ENCODE data around the gene RTF1. TPM values are rescaled to one million over a fixed set of nuclear protein-coding genes. Genes with fewer than 3 reads are reported as not detected.
A peak's percentile ranks its signal among the peaks of the same experiment; 100 is the strongest.
"Not testable (repeated sequence)": the region's sequence is repeated elsewhere in the genome, so short reads cannot be mapped to it uniquely, and the experiment has no call there.

The RTF1 gene
- total RNA-seq, 2 experiments from 2014 or later: 40.4 to 45.7 TPM

- Mint-ChIP-seq H3K9me3 (no peaks in the 10 kb centered on the region), H3K27ac (peak overlapping the region; percentile 21), H3K4me1 (peaks cover 5% of the 10 kb centered on the region), H3K27me3 (no peaks in the 10 kb centered on the region), H3K36me3 (ENCODE audit: low read depth) (peaks cover 29% of the 10 kb centered on the region), H3K4me3 (no peak overlapping the region)
- CTCF ChIA-PET: interaction anchor here (1.0 kb wide), 1 partner anchor 16 kb away, joined by 4 read pairs; no protein-coding TSS in a partner anchor
- POLR2A ChIA-PET: no interaction called here
- DNase-seq: no peak
Measured at GRCh38 chr15:41462084-41462795, 45.3 kb downstream of the RTF1 start.

GRCh38 chr15:41464889-41465580 lies 48.1 kb downstream of the RTF1 start:
- POLR2A ChIA-PET: no interaction called here
- CTCF ChIA-PET: interaction anchor here (0.5 to 2.9 kb wide), 18 partner anchors 11 to 561 kb away, joined by 3 to 14 read pairs (median 4); partner anchors contain the start of genes ITPKA, RPAP1 and TYRO3

GRCh38 chr15:41465822-41466421 lies 49.0 kb downstream of the RTF1 start:
- H3K9me3 Mint-ChIP-seq: no peaks in the 10 kb centered on the region

More at GRCh38 chr15:41464889-41465580, 48.1 kb downstream of the RTF1 start:
- H3K27ac Mint-ChIP-seq: no peak overlapping the region
- no peak for DNase-seq
- peaks cover 5% of the 10 kb centered on the region for H3K4me1 Mint-ChIP-seq
- peaks cover 31% of the 10 kb centered on the region for H3K36me3 Mint-ChIP-seq (ENCODE audit: low read depth)
- no peak overlapping the region for H3K4me3 Mint-ChIP-seq
- H3K9me3 Mint-ChIP-seq: no peaks in the 10 kb centered on the region
- no peaks in the 10 kb centered on the region for H3K27me3 Mint-ChIP-seq

GRCh38 chr15:41466711-41467110 lies 49.8 kb downstream of the RTF1 start:
- Mint-ChIP-seq H3K36me3 (ENCODE audit: low read depth) (peaks cover 42% of the 10 kb centered on the region), H3K4me1 (peaks cover 5% of the 10 kb centered on the region), H3K27me3 (no peaks in the 10 kb centered on the region), H3K27ac (no peak overlapping the region), H3K9me3 (no peaks in the 10 kb centered on the region), H3K4me3 (no peak overlapping the region)
- ChIA-PET POLR2A (interaction anchor here (0.7 kb wide), 1 partner anchor 78 kb away, joined by 3 read pairs; the partner anchor contains the start of gene RPAP1), CTCF (interaction anchor here (0.8 to 2.9 kb wide), 13 partner anchors 9 to 523 kb away, joined by 3 to 14 read pairs (median 4); partner anchors contain the start of genes ITPKA and MAPKBP1)
- DNase-seq: no peak

More at GRCh38 chr15:41465822-41466421, 49.0 kb downstream of the RTF1 start:
- DNase-seq: peak; percentile 50
- Mint-ChIP-seq H3K4me3 (no peak overlapping the region), H3K36me3 (ENCODE audit: low read depth) (peaks cover 37% of the 10 kb centered on the region), H3K27me3 (no peaks in the 10 kb centered on the region), H3K4me1 (peaks cover 5% of the 10 kb centered on the region), H3K27ac (no peak overlapping the region)
- CTCF ChIA-PET: interaction anchor here (0.6 to 2.9 kb wide), 25 partner anchors 10 to 562 kb away, joined by 3 to 14 read pairs (median 3); partner anchors contain the start of genes ITPKA, MAPKBP1, RPAP1 and TYRO3
- POLR2A ChIA-PET: interaction anchor here (0.7 kb wide), 1 partner anchor 78 kb away, joined by 3 read pairs; the partner anchor contains the start of gene RPAP1

GRCh38 chr15:41469644-41470043 lies 52.7 kb downstream of the RTF1 start:
- H3K4me1 Mint-ChIP-seq, H3K27ac Mint-ChIP-seq, POLR2A ChIA-PET, DNase-seq, H3K9me3 Mint-ChIP-seq, H3K27me3 Mint-ChIP-seq, H3K4me3 Mint-ChIP-seq: not testable (repeated sequence)
- H3K36me3 Mint-ChIP-seq (ENCODE audit: low read depth): peaks cover 38% of the 10 kb centered on the region
- CTCF ChIA-PET: interaction anchor here (0.6 to 1.9 kb wide), 4 partner anchors 13 to 79 kb away, joined by 3 to 7 read pairs (median 5); no protein-coding TSS in a partner anchor

- Mint-ChIP-seq H3K27me3 (no peaks in the 10 kb centered on the region), H3K27ac (no peak overlapping the region), H3K4me1 (no peaks in the 10 kb centered on the region), H3K9me3 (no peaks in the 10 kb centered on the region), H3K36me3 (ENCODE audit: low read depth) (peaks cover 45% of the 10 kb centered on the region), H3K4me3 (no peak overlapping the region)
- no peak for DNase-seq
- ChIA-PET CTCF (interaction anchor here (0.6 to 1.2 kb wide), 6 partner anchors 10 to 159 kb away, joined by 3 to 4 read pairs (median 3); no protein-coding TSS in a partner anchor), POLR2A (no interaction called here)
Measured at GRCh38 chr15:41473418-41473817, 56.5 kb downstream of the RTF1 start.

- no peak for DNase-seq
- Mint-ChIP-seq H3K36me3 (ENCODE audit: low read depth) (peaks cover 49% of the 10 kb centered on the region), H3K27ac (no peak overlapping the region), H3K27me3 (no peaks in the 10 kb centered on the region), H3K4me1 (no peaks in the 10 kb centered on the region), H3K4me3 (no peak overlapping the region), H3K9me3 (no peaks in the 10 kb centered on the region)
- CTCF ChIA-PET: interaction anchor here (1.2 kb wide), 1 partner anchor 9 kb away, joined by 3 read pairs; no protein-coding TSS in a partner anchor
- POLR2A ChIA-PET: no interaction called here
Measured at GRCh38 chr15:41474436-41474835, 57.5 kb downstream of the RTF1 start.

- Mint-ChIP-seq H3K27me3 (no peaks in the 10 kb centered on the region), H3K4me3 (no peak overlapping the region), H3K9me3 (no peaks in the 10 kb centered on the region), H3K4me1 (no peaks in the 10 kb centered on the region), H3K36me3 (ENCODE audit: low read depth) (peaks cover 45% of the 10 kb centered on the region), H3K27ac (no peak overlapping the region)
- ChIA-PET POLR2A (no interaction called here), CTCF (no interaction called here)
- no peak for DNase-seq
Measured at GRCh38 chr15:41474941-41475340, 58.0 kb downstream of the RTF1 start.

- ChIA-PET CTCF (interaction anchor here (1.1 kb wide), 1 partner anchor 10 kb away, joined by 6 read pairs; no protein-coding TSS in a partner anchor), POLR2A (no interaction called here)
- Mint-ChIP-seq H3K27ac (no peak overlapping the region), H3K9me3 (no peaks in the 10 kb centered on the region), H3K4me1 (no peaks in the 10 kb centered on the region), H3K4me3 (no peak overlapping the region), H3K27me3 (no peaks in the 10 kb centered on the region), H3K36me3 (ENCODE audit: low read depth) (peaks cover 49% of the 10 kb centered on the region)
- DNase-seq: no peak
Measured at GRCh38 chr15:41476416-41477048, 59.6 kb downstream of the RTF1 start.

GRCh38 chr15:41480396-41481140 lies 63.7 kb downstream of the RTF1 start:
- Mint-ChIP-seq H3K4me1 (peaks cover 17% of the 10 kb centered on the region), H3K36me3 (ENCODE audit: low read depth) (peaks cover 54% of the 10 kb centered on the region), H3K9me3 (no peaks in the 10 kb centered on the region), H3K4me3 (no peak overlapping the region), H3K27me3 (no peaks in the 10 kb centered on the region), H3K27ac (no peak overlapping the region)
- ChIA-PET CTCF (interaction anchor here (0.6 to 3.9 kb wide), 6 partner anchors 10 to 303 kb away, joined by 3 to 14 read pairs (median 3); no protein-coding TSS in a partner anchor), POLR2A (interaction anchor here (0.7 to 0.8 kb wide), 2 partner anchors 9 to 116 kb away, joined by 4 to 9 read pairs; no protein-coding TSS in a partner anchor)
- no peak for DNase-seq

- ChIA-PET CTCF (interaction anchor here (0.6 to 3.9 kb wide), 3 partner anchors 12 to 51 kb away, joined by 3 to 14 read pairs (median 5); no protein-coding TSS in a partner anchor), POLR2A (no interaction called here)
- Mint-ChIP-seq H3K4me1 (peaks cover 17% of the 10 kb centered on the region), H3K9me3 (no peaks in the 10 kb centered on the region), H3K27me3 (no peaks in the 10 kb centered on the region), H3K27ac (peak overlapping the region; percentile 50), H3K4me3 (no peak overlapping the region), H3K36me3 (ENCODE audit: low read depth) (peaks cover 39% of the 10 kb centered on the region)
- DNase-seq: no peak
Measured at GRCh38 chr15:41482110-41482877, 65.4 kb downstream of the RTF1 start.
